IMR-90 (cell line): ENCODE measurements around the gene CHAC1. TPM values are rescaled to one million over a fixed set of nuclear protein-coding genes. Genes with fewer than 3 reads are reported as not detected.

Experiments used
- ATAC-seq: fragments of 200-7000 bp; cut with Tn5 transposase; 2 replicates; pipeline ENCODE4 v1.9.1; 2020; ENCODE audit warnings: low read depth, mild to moderate bottlenecking, moderate library complexity
- BruUV-seq: library from RNA; stranded (reverse); fragments of 400-500 nt; replicated peaks from 2 replicates; lab custom pipeline; 2021; lab: Mats Ljungman, UMichigan
- CTCF ChIA-PET: fragments of 300-600 bp; formaldehyde crosslinking; extraction: SDS; loops from one replicate; lab custom pipeline; 2021; ENCODE audit warnings: antibody characterized with exemption; lab: Yijun Ruan, JAX
- POLR2A ChIA-PET: fragments of 300-600 bp; sonication (Branson Sonifier 250); formaldehyde crosslinking; loops from one replicate; lab custom pipeline; 2022; ENCODE audit warnings: antibody characterized with exemption; ENCODE audit not compliant: unreplicated experiment; lab: Charles Lee
- DNase-seq: peaks from one replicate; pipeline ENCODE4 v3.0.0; 2013
- H2AFZ ChIP-seq: replicated peaks from 2 replicates; pipeline ENCODE3; 2013; ENCODE audit warnings: low read length, mild to moderate bottlenecking; ENCODE audit not compliant: poor library complexity
- H2AK5ac ChIP-seq: 2 replicates; pipeline ENCODE4 v1.6.1; 2013; ENCODE audit warnings: low read depth, low read length, inconsistent platforms
- H2AK9ac ChIP-seq: replicated peaks from 2 replicates; pipeline ENCODE3; 2013; ENCODE audit warnings: mild to moderate bottlenecking, low read depth, low read length, moderate library complexity; ENCODE audit not compliant: poor library complexity
- H2BK120ac ChIP-seq: 2 replicates; pipeline ENCODE4 v1.6.1; 2013; ENCODE audit warnings: low read depth, low read length, inconsistent platforms
- H2BK15ac ChIP-seq: 3 replicates; pipeline ENCODE4 v1.6.1; 2013; ENCODE audit warnings: low read depth, low read length, inconsistent platforms
- H2BK20ac ChIP-seq: 2 replicates; pipeline ENCODE4 v1.6.1; 2013; ENCODE audit warnings: low read depth, mild to moderate bottlenecking, inconsistent platforms, low read length, moderate library complexity
- H2BK5ac ChIP-seq: 2 replicates; pipeline ENCODE4 v1.6.1; 2013; ENCODE audit warnings: mild to moderate bottlenecking, low read depth, low read length, inconsistent platforms; ENCODE audit not compliant: poor library complexity, severe bottlenecking
- H3K14ac ChIP-seq: replicated peaks from 2 replicates; pipeline ENCODE4 v1.6.1; 2013; ENCODE audit warnings: low read depth, low read length, inconsistent platforms
- H3K18ac ChIP-seq: 2 replicates; pipeline ENCODE4 v1.6.1; 2013; ENCODE audit warnings: low read depth, low read length, control low read depth
- H3K23ac ChIP-seq: 2 replicates; pipeline ENCODE4 v1.6.1; 2013; ENCODE audit warnings: low read depth, low read length, inconsistent platforms
- H3K27ac ChIP-seq: 2 replicates; pipeline ENCODE4 v1.5.1; 2013; ENCODE audit warnings: mild to moderate bottlenecking, control low read depth, low read length; ENCODE audit not compliant: insufficient read depth
- H3K27me3 ChIP-seq: 2 replicates; pipeline ENCODE4 v1.6.1; 2013; ENCODE audit warnings: low read length; ENCODE audit not compliant: control insufficient read depth, insufficient read depth
- H3K36me3 ChIP-seq: 2 replicates; pipeline ENCODE4 v1.6.1; 2013; ENCODE audit warnings: low read length, mixed read lengths; ENCODE audit not compliant: control insufficient read depth, insufficient read depth
- H3K4ac ChIP-seq: 2 replicates; pipeline ENCODE4 v1.6.1; 2013; ENCODE audit warnings: low read depth, low read length, inconsistent platforms
- H3K4me1 ChIP-seq: 2 replicates; pipeline ENCODE4 v1.6.1; 2013; ENCODE audit warnings: low read length, mixed read lengths; ENCODE audit not compliant: control insufficient read depth, insufficient read depth
- H3K4me2 ChIP-seq: 2 replicates; pipeline ENCODE4 v1.6.1; 2013; ENCODE audit warnings: low read depth, mild to moderate bottlenecking, control low read depth, low read length, moderate library complexity
- H3K4me3 ChIP-seq: 2 replicates; pipeline ENCODE4 v1.5.1; 2013; ENCODE audit warnings: low read depth, mild to moderate bottlenecking, control low read depth, low read length, moderate library complexity; ENCODE audit not compliant: insufficient read depth
- H3K56ac ChIP-seq: 2 replicates; pipeline ENCODE4 v1.6.1; 2013; ENCODE audit warnings: low read length, inconsistent platforms; ENCODE audit not compliant: insufficient read depth; ENCODE audit errors: extremely low read depth
- H3K79me1 ChIP-seq, 2 experiments: 2 replicates each; pipeline ENCODE4 v1.6.1; 2013; ENCODE audit warnings: low read length in 2 of 2, inconsistent platforms in 1 of 2, low read depth in 1 of 2
- H3K9ac ChIP-seq: 2 replicates; pipeline ENCODE4 v1.6.1; 2013; ENCODE audit warnings: low read depth, low read length, control low read depth
- H3K9me1 ChIP-seq: 2 replicates; pipeline ENCODE4 v1.6.1; 2013; ENCODE audit warnings: low read length, inconsistent platforms; ENCODE audit not compliant: insufficient read depth
- H3K9me3 ChIP-seq: 2 replicates; pipeline ENCODE4 v1.6.1; 2013; ENCODE audit warnings: low read length; ENCODE audit not compliant: control insufficient read depth, insufficient read depth
- H4K20me1 ChIP-seq: 2 replicates; pipeline ENCODE4 v1.6.1; 2013; ENCODE audit warnings: low read length, inconsistent platforms; ENCODE audit not compliant: insufficient read depth
- H4K5ac ChIP-seq: 2 replicates; pipeline ENCODE4 v1.6.1; 2013; ENCODE audit warnings: mild to moderate bottlenecking, low read depth, low read length, control low read depth
- H4K8ac ChIP-seq, 2 experiments: 2 replicates each; pipeline ENCODE4 v1.6.1; 2013; ENCODE audit warnings: low read depth in 2 of 2, low read length in 2 of 2, control low read depth in 1 of 2, inconsistent platforms in 1 of 2
- H4K91ac ChIP-seq: 2 replicates; pipeline ENCODE4 v1.6.1; 2013; ENCODE audit warnings: low read depth, low read length, inconsistent platforms; ENCODE audit not compliant: insufficient read depth
- CEBPB ChIP-seq: IDR thresholded peaks from 2 replicates; pipeline ENCODE4 v1.6.1; 2012; ENCODE audit warnings: low read depth, low read length, improper control_type of control experiment
- FOS ChIP-seq: fragments of 150-350 bp; IDR thresholded peaks from 2 replicates; pipeline ENCODE4 v1.6.1; 2016; ENCODE audit warnings: low read depth, low read length
- MAZ ChIP-seq: IDR thresholded peaks from 2 replicates; pipeline ENCODE4 v1.6.1; 2012; ENCODE audit warnings: low read depth, mild to moderate bottlenecking, low read length, improper control_type of control experiment, moderate library complexity, borderline replicate concordance
- NFE2L2 ChIP-seq: fragments of 150-350 bp; IDR thresholded peaks from 2 replicates; pipeline ENCODE4 v1.6.1; 2016; ENCODE audit warnings: low read depth, mild to moderate bottlenecking, low read length
- POLR2A ChIP-seq: IDR thresholded peaks from 2 replicates; pipeline ENCODE4 v1.6.1; 2012; ENCODE audit warnings: mild to moderate bottlenecking, low read depth, low read length
- RCOR1 ChIP-seq: IDR thresholded peaks from 2 replicates; pipeline ENCODE4 v1.6.1; 2012; ENCODE audit warnings: mild to moderate bottlenecking, low read length, improper control_type of control experiment; ENCODE audit not compliant: insufficient replicate concordance
- WGBS, 2 experiments: methylation state at CpG; one replicate each; pipeline versions ENCODE4 v1.1.5 to v1.1.7; 2013; ENCODE audit warnings: missing lambda C conversion rate in 2 of 2; ENCODE audit not compliant: insufficient read length in 1 of 2; ENCODE audit errors: extremely low coverage in 2 of 2; 5-methylcytosine and 5-hydroxymethylcytosine counted together
- dilution Hi-C: fragments of 300-500 bp; cut with HindIII; formaldehyde crosslinking; loops from one replicate; pipeline ENCODE4 v1.14.3; 2018; ENCODE audit warnings: low sequenced_read_pairs; ENCODE audit not compliant: unreplicated experiment
- in situ Hi-C: fragments of 300-500 bp; cut with MboI; formaldehyde crosslinking; loops from 3 replicates; pipeline ENCODE4 v1.14.3; 2019; ENCODE audit warnings: low sequenced_read_pairs, inconsistent platforms, mixed read lengths
- intact Hi-C: fragments of 100-400 bp; cut with micrococcal nuclease; formaldehyde crosslinking; loops from 2 replicates; pipeline ENCODE4 v1.10.0; 2022
- polyA plus RNA-seq, 3 experiments: library from polyadenylated mRNA; depleted of rRNA; stranded (reverse); fragments of >200 nt; gene quantifications; 2 replicates each; pipeline ENCODE4 v1.2.3, GENCODE V29; 2012; ENCODE audit warnings: low replicate concordance in 1 of 3
- total RNA-seq: library from RNA; depleted of rRNA; stranded (reverse); fragments of >200 nt; gene quantifications from 2 replicates; pipeline ENCODE4 v1.2.3, GENCODE V29; 2012

Gene CHAC1
- total and polyA plus RNA-seq, 2 of the 4 experiments (the other 2 are of a cell fraction): 51.3 to 77.8 TPM

DNA sequence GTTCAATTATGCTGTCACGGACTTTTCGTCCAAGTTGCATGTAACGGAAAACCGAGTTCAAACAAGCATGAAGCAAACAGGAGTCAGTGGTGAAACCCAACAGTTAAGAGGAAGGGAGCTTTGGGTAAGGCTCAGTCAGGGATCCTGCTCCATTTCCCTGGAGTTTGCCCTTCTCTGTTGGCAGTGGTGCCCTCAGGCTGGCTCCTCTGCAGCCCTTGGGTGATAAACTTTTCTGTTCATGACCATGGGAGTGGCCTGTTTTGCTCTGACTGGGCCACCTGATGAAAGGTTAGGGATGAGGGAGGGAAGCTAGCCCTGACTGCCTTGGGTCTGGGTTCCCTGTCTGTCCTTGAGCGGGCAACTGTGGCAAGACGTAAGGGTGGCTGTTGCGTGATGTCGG is 16.1 kb downstream of the CHAC1 start:
- Histone ChIP-seq H3K18ac (no peak overlapping the region), H2BK120ac (no peak overlapping the region), H3K9ac (no peak overlapping the region), H3K27ac (no peak overlapping the region), H2AFZ (peak overlapping the region; percentile 54), H3K79me1 (no peaks in the 10 kb centered on the region), H4K5ac (no peak overlapping the region), H4K91ac (peak overlapping the region; percentile 19; the same call in 1 of the 2 replicates), H3K4me1 (peaks cover 12% of the 10 kb centered on the region), H3K14ac (no peak overlapping the region), H2BK20ac (no peak overlapping the region), H2BK5ac (no peak overlapping the region), H3K4ac (no peak overlapping the region; the same call in 1 of the 2 replicates), H4K20me1 (no peaks in the 10 kb centered on the region), H3K4me2 (no peak overlapping the region), H2AK9ac (no peak overlapping the region), H3K27me3 (no peaks in the 10 kb centered on the region), H3K9me1 (peaks cover 7% of the 10 kb centered on the region), H3K36me3 (no peaks in the 10 kb centered on the region), H2BK15ac (no peak overlapping the region), H3K56ac (no peak overlapping the region), H3K9me3 (no peaks in the 10 kb centered on the region), H2AK5ac (peak overlapping the region; percentile 77), H4K8ac (no peak overlapping the region), H3K23ac (no peak overlapping the region), H3K4me3 (no peak overlapping the region)
- ATAC-seq: no peak
- intact Hi-C loops: no loop called here
- dilution Hi-C loops: no loop called here
- WGBS, 2 experiments: no CpG with 5 or more reads among the region's 8 CpGs
- BruUV-seq: no TSS peak
- CTCF ChIA-PET: interaction anchor here (1.0 kb wide), 1 partner anchor 50 kb away, joined by 3 read pairs; no protein-coding TSS in a partner anchor
- DNase-seq: no peak
- in situ Hi-C loops: no loop called here
- TF ChIP-seq POLR2A (no peak), MAZ (no peak), CEBPB (no peak), FOS (no peak), RCOR1 (no peak), NFE2L2 (no peak)
- POLR2A ChIA-PET: no interaction called here
